Mammary epithelial cell (primary cell): Measurements from ENCODE around the gene AK3.

Experiments
- EZH2 ChIP-seq: IDR thresholded peaks from 2 replicates; pipeline ENCODE4 v1.6.1; 2012; ENCODE audit warnings: low read length, inconsistent platforms, borderline replicate concordance
- TF ChIP-seq, protein P1 (sequence below), 2 donors: IDR thresholded peaks in 1 of 2; conservative IDR thresholded peaks in 1 of 2; 2 replicates each; pipeline ENCODE4 v1.5.1; 2011 to 2012; ENCODE audit warnings: inconsistent platforms in 2 of 2, low read length in 2 of 2, mild to moderate bottlenecking in 2 of 2, control low read depth in 1 of 2, low read depth in 1 of 2; ENCODE audit not compliant: insufficient read depth in 1 of 2; ENCODE audit errors: extremely low read depth in 1 of 2

DNA sequence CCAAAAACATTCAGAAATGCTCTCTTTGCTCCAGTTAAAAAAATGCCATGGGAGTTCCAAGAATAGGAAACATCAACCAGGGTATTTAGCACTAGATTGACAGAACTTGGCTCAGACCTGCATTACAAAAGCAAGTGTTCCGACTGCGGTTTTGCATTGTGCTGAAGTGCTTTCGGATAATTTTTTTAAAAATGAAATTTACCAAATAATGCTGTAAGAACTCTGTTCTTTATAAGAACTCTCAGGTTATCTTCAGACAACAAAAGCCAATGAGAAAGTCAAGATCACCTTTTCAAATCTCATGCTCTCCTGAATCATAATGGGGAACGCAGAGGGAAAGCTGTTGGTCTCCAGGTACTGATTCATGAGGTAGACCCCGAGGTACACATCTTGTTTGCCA lies 79.4 kb downstream of the AK3 start:
- TF ChIP-seq EZH2, result no peak
- TF ChIP-seq, protein P1, sequence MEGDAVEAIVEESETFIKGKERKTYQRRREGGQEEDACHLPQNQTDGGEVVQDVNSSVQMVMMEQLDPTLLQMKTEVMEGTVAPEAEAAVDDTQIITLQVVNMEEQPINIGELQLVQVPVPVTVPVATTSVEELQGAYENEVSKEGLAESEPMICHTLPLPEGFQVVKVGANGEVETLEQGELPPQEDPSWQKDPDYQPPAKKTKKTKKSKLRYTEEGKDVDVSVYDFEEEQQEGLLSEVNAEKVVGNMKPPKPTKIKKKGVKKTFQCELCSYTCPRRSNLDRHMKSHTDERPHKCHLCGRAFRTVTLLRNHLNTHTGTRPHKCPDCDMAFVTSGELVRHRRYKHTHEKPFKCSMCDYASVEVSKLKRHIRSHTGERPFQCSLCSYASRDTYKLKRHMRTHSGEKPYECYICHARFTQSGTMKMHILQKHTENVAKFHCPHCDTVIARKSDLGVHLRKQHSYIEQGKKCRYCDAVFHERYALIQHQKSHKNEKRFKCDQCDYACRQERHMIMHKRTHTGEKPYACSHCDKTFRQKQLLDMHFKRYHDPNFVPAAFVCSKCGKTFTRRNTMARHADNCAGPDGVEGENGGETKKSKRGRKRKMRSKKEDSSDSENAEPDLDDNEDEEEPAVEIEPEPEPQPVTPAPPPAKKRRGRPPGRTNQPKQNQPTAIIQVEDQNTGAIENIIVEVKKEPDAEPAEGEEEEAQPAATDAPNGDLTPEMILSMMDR (conservative IDR thresholded peaks at IDR 0.05 in 1 of 2, IDR thresholded peaks at IDR 0.05 in 1 of 2; ENCODE audit: extremely low read depth in 1 of 2, insufficient read depth in 1 of 2, low read depth in 1 of 2, low read length in 2 of 2), result no peak
